HG03521 (cell line): ENCODE results near the gene IL19.

Experiments
- ATAC-seq: cut with Tn5 transposase; IDR thresholded peaks from one replicate; pipeline ENCODE4 v1.9.1; 2021; ENCODE audit warnings: mild to moderate bottlenecking, moderate library complexity; ENCODE audit not compliant: unreplicated experiment

Gene IL19

DNA sequence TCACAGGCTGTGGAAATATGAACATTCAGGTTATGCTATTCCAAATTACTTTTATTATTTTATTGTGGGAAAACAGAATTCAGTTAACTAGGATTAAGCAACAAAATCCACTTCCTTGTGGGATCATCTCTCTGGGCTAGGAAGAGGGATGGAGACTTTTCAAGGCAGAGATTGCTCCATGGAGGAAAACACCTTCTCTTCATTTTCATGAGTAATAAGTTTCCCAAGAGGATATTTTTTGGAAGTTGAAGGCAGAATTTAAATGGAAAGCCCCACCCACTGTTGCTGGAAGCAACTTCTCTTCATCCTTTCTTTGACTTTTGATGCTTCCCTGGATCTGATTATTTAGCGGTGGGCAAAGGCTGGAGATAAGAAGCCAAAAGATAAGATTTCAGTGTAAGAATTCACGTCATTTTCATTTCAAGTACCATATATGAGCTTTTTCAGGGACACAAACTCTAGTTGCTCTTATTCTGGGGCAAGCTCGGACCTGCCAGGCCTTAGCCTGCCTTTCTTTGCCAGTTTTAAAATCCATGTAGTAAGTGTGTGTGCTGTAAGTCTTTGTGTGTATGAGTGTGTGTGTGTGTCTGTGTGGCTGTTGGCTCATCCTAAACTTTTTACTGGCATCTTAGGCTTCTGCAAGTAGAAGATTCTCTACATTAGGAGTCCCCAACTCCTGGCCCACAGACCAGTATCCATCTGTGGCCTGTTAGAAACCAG is 114.9 kb downstream of the IL19 start:
- no peak for ATAC-seq

DNA sequence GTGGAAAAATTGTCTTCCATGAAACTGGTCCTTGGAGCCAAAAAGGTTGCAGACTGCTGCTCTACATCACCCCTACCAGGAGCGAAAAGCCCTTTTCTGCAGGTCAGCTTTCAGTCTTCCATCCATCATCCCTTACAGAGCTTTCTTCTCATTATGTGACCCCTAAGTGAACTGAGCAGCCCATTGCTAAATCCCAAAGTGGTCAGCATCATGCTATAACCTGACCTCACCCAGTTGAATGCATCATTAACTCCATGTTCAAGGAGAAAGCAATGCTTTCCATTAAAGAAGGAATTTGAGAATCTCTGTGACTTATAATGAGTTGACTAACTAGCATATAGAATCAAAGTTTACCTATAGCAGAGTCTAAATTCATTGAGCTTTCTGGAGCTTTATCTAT is 116.3 kb downstream of the IL19 start:
- no peak for ATAC-seq

DNA sequence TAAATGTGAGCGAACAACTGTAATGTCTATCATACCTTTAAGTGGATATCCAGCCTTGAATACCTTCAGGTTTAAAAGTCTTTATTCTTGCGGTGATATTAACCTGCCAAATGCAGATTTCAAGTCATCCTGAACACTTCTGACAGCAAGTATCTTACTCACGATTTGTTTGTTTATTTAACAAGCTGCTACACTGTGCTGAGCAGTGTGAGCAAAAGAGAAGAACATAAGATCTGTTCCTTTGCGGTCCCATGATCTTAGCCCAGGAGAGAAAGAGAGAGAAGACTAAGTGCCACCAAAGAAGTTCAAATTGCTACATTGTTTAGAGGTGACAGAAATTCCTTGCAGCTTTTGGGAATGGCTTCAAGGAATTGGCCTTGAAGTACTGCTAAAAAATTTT is 117.1 kb downstream of the IL19 start:
- ATAC-seq, result no peak

DNA sequence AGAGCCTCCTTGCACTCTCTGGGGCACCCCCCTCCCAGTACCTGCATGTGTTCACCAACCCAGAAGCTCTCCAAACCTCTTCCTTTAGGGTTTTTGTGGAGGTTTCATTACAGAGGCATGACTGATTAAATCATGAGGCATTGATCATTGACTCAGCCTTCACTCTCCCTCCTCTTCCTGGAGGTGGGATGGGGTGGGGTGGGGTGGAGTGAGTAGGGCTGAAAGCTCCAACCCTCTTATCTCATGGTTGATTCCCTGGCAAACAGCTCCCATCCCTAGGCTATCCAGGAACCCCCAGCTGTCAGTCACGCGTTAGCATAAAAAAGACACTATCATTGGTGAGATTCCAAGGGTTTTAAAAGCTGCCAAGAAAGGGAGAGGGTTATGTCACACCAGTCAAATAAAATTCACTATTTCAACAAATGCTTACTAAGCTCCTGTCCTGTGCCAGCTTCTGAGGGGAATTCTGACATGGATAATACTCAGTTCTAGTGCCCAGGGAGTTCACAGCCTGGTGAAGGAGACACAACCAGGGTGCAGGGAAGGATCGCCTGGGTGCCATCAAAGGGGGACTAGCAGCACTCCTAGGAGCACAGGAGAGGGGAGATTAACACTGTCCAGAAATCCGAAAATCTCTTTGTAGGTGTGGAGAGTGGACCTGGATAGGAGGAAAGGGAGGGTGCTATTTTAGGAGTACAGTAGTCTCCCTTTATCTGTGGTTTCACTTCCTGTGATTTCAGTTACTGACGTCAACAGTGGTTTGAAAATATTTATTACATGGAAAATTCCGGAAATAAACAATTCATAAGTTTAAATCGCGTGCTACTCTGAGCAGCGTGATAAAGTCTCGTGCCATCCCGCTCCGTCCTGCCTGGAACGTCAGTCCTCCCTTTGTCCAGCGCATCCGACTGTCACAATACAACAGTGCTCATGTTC is 119.8 kb downstream of the IL19 start:
- no peak for ATAC-seq

DNA sequence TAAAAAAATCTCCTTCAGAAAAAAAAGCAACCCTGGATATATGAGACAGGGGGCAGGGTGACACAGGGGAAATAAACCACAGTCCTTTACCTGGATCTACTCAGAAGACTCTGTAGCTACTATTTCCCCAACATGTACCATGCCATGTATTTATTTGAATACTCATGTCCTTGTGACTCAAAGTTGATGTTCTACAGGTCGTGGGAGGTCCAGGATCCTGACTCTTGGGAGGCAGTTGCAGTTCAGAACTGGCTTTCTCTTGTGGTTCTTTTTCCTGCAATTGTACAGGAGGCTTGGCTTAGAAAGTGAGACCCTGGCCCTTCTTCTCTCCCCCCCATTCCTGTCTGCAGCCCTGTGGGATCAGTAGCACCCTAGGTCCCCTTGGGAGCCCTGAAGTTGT is 120.8 kb downstream of the IL19 start:
- no peak for ATAC-seq
